ENCODE measurements around the gene GCK. TPM values are rescaled to one million over a fixed set of nuclear protein-coding genes. Genes with fewer than 3 reads are reported as not detected.

The GCK gene
- total RNA-seq, 1 experiment from 2014 or later, result not detected

- Histone ChIP-seq H3K4me3 (ENCODE audit: low read depth, low read length, poor library complexity, severe bottlenecking) (no peak overlapping the region), H3K4me1 (ENCODE audit: insufficient read depth, low read length, poor library complexity, severe bottlenecking) (peaks cover 9% of the 10 kb centered on the region), H3K36me3 (ENCODE audit: insufficient read depth, low read length, poor library complexity, severe bottlenecking) (no peaks in the 10 kb centered on the region), H3K9me3 (ENCODE audit: low read depth, low read length, poor library complexity, severe bottlenecking) (no peaks in the 10 kb centered on the region), H3K27me3 (replicated peaks; ENCODE audit: insufficient read depth, low read depth, low read length, poor library complexity) (no peaks in the 10 kb centered on the region), H3K27ac (ENCODE audit: low read depth, low read length, poor library complexity, severe bottlenecking) (no peak overlapping the region)
- TF ChIP-seq CTCF (conservative IDR thresholded peaks at IDR 0.05; ENCODE audit: low read depth, low read length) (no peak), EZH2 (IDR thresholded peaks at IDR 0.05; ENCODE audit: borderline replicate concordance, low read depth, low read length, poor library complexity, severe bottlenecking) (no peak)
- POLR2A ChIA-PET (ENCODE audit: low non-redundant PET), result no interaction called here
- intact Hi-C loops (cut with micrococcal nuclease; ENCODE audit: unreplicated experiment), result no loop called here
- CTCF ChIA-PET, result no interaction called here
- BruUV-seq (replicated peaks), result no TSS peak
- no peak for DNase-seq (ENCODE audit: low spot score)
These were observed 81.9 kb downstream of the GCK start for GRCh38 chr7:44107116-44107960.

GRCh38 chr7:44106311-44107065 lies 82.8 kb downstream of the GCK start:
- Histone ChIP-seq H3K4me1 (ENCODE audit: insufficient read depth, low read length, poor library complexity, severe bottlenecking) (peaks cover 9% of the 10 kb centered on the region), H3K36me3 (ENCODE audit: insufficient read depth, low read length, poor library complexity, severe bottlenecking) (no peaks in the 10 kb centered on the region), H3K27me3 (replicated peaks; ENCODE audit: insufficient read depth, low read depth, low read length, poor library complexity) (no peaks in the 10 kb centered on the region), H3K9me3 (ENCODE audit: low read depth, low read length, poor library complexity, severe bottlenecking) (no peaks in the 10 kb centered on the region), H3K4me3 (ENCODE audit: low read depth, low read length, poor library complexity, severe bottlenecking) (no peak overlapping the region), H3K27ac (ENCODE audit: low read depth, low read length, poor library complexity, severe bottlenecking) (no peak overlapping the region)
- no TSS peak for BruUV-seq (replicated peaks)
- intact Hi-C loops (cut with micrococcal nuclease; ENCODE audit: unreplicated experiment), result no loop called here
- POLR2A ChIA-PET (ENCODE audit: low non-redundant PET), result no interaction called here
- TF ChIP-seq EZH2 (IDR thresholded peaks at IDR 0.05; ENCODE audit: borderline replicate concordance, low read depth, low read length, poor library complexity, severe bottlenecking) (no peak), CTCF (conservative IDR thresholded peaks at IDR 0.05; ENCODE audit: low read depth, low read length) (no peak)
- CTCF ChIA-PET, result no interaction called here
- no peak for DNase-seq (ENCODE audit: low spot score)

GRCh38 chr7:44105832-44106231 lies 83.4 kb downstream of the GCK start:
- intact Hi-C loops (cut with micrococcal nuclease; ENCODE audit: unreplicated experiment), result no loop called here
- peak overlapping the region; percentile 14 for H3K27ac ChIP-seq (ENCODE audit: low read depth, low read length, poor library complexity, severe bottlenecking)
- H3K4me1 ChIP-seq (ENCODE audit: insufficient read depth, low read length, poor library complexity, severe bottlenecking), result peaks cover 9% of the 10 kb centered on the region
- no peak for TF ChIP-seq CTCF (conservative IDR thresholded peaks at IDR 0.05; ENCODE audit: low read depth, low read length)
- TF ChIP-seq EZH2 (IDR thresholded peaks at IDR 0.05; ENCODE audit: borderline replicate concordance, low read depth, low read length, poor library complexity, severe bottlenecking), result no peak
- no peak overlapping the region for H3K4me3 ChIP-seq (ENCODE audit: low read depth, low read length, poor library complexity, severe bottlenecking)
- no peak for DNase-seq (ENCODE audit: low spot score)
- no peaks in the 10 kb centered on the region for H3K27me3 ChIP-seq (replicated peaks; ENCODE audit: insufficient read depth, low read depth, low read length, poor library complexity)
- ChIA-PET CTCF (no interaction called here), POLR2A (ENCODE audit: low non-redundant PET) (no interaction called here)
- no peaks in the 10 kb centered on the region for H3K9me3 ChIP-seq (ENCODE audit: low read depth, low read length, poor library complexity, severe bottlenecking)
- BruUV-seq (replicated peaks), result no TSS peak
- no peaks in the 10 kb centered on the region for H3K36me3 ChIP-seq (ENCODE audit: insufficient read depth, low read length, poor library complexity, severe bottlenecking)
